ENCODE results near the gene EOLA2. TPM values are rescaled to one million over a fixed set of nuclear protein-coding genes. Genes with fewer than 3 reads are reported as not detected.

Gene EOLA2
- polyA plus RNA-seq, 3 donors = 10.1 to 66.6 (median 22.5) TPM

DNA sequence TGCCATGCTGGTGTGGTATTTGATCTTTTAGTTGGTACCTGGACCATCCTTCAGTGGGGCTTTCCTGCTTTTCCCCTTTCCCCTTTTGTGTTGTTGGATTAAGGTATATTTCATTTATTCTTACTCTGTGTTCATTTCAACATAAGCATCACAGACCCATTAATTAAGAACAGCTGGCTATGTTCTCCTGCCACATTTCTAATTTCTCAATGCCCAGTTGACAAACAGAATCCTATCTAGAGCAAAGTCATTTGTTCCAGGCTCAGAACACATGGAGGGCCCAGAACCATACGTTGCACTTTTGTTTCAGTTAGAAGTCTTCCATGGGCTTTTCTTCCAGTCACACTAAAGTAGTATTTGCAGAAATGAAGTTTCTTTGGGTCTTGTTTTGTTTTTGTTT is 46.1 kb upstream of the EOLA2 start:
- Histone ChIP-seq H3K4me3 (replicated peaks in 1 of 3; ENCODE audit: low read depth in 2 of 3, low read length in 3 of 3) (no peak overlapping the region), H3K4me2 (replicated peaks; ENCODE audit: extremely low read depth, low read length, poor library complexity, severe bottlenecking) (no peak overlapping the region), H3K27me3 (ENCODE audit: control insufficient read depth in 2 of 2, insufficient read depth in 2 of 2, low read length in 2 of 2) (no peaks in the 10 kb centered on the region), H3K9me3 (replicated peaks in 1 of 2; ENCODE audit: control insufficient read depth in 1 of 2, insufficient read depth in 1 of 2, low read length in 2 of 2) (no peaks in the 10 kb centered on the region), H3K36me3 (replicated peaks in 1 of 2; ENCODE audit: control insufficient read depth in 1 of 2, insufficient read depth in 2 of 2, low read length in 2 of 2) (no peaks in the 10 kb centered on the region), H2AFZ (ENCODE audit: insufficient read depth, low read depth, low read length, poor library complexity, severe bottlenecking) (no peak overlapping the region), H3K9ac (ENCODE audit: insufficient read depth, low read length, poor library complexity, severe bottlenecking) (no peak overlapping the region), H4K20me1 (ENCODE audit: insufficient read depth, low read length) (no peaks in the 10 kb centered on the region), H3K27ac (ENCODE audit: low read depth in 1 of 2, low read length in 2 of 2) (no peak overlapping the region), H3K79me2 (ENCODE audit: insufficient read depth, low read length) (no peaks in the 10 kb centered on the region), H3K4me1 (ENCODE audit: control insufficient read depth in 1 of 2, insufficient read depth in 2 of 2, low read length in 2 of 2) (no peaks in the 10 kb centered on the region)
- H3K9me3 Mint-ChIP-seq = no peaks in the 10 kb centered on the region
- peaks cover 6% of the 10 kb centered on the region for H3K4me1 Mint-ChIP-seq
- DNase-seq = no peak
- TF ChIP-seq CTCF (IDR thresholded peaks at IDR 0.05) = no peak
- H3K27me3 Mint-ChIP-seq (ENCODE audit: low read depth in 3 of 3) = no peaks in the 10 kb centered on the region
- H3K27ac Mint-ChIP-seq = no peak overlapping the region
- no peak overlapping the region for H3K4me3 Mint-ChIP-seq
- WGBS (ENCODE audit: insufficient coverage) = no CpG with 5 or more reads among the region's 1 CpG
- peaks cover 0 to 4% of the 10 kb centered on the region in 2 donors for H3K36me3 Mint-ChIP-seq
- intact Hi-C loops (cut with micrococcal nuclease) = no loop called here

DNA sequence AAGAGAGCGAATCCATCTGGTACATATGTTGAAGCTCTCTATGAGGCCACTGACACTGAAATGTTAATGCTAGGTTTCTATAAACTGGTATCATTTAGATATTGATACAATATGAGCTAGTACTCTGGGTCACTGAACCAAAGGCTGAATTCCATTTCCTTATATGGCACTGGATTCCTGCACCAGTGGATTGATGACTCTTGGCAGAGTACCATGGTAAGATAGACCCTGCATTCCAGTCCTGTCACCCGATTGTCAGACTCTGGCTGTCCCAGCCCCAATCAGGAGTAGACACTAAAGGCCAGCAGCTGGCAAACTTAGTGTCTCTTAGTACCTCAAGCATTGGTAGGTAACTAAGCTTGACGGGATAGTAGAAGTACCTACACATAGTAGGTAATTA is 44.0 kb upstream of the EOLA2 start:
- no CpG with 5 or more reads among the region's 3 CpGs for WGBS (ENCODE audit: insufficient coverage)
- Mint-ChIP-seq H3K36me3 (peaks cover 0 to 4% of the 10 kb centered on the region in 2 donors), H3K4me3 (no peak overlapping the region), H3K27me3 (ENCODE audit: low read depth in 3 of 3) (no peaks in the 10 kb centered on the region), H3K27ac (no peak overlapping the region), H3K4me1 (peaks cover 2% of the 10 kb centered on the region), H3K9me3 (peaks cover 0 to 2% (median 0%) of the 10 kb centered on the region in 7 donors)
- no peaks in the 10 kb centered on the region for H3K79me2 ChIP-seq (ENCODE audit: insufficient read depth, low read length)
- no peak overlapping the region for H2AFZ ChIP-seq (ENCODE audit: insufficient read depth, low read depth, low read length, poor library complexity, severe bottlenecking)
- no peak overlapping the region for H3K9ac ChIP-seq (ENCODE audit: insufficient read depth, low read length, poor library complexity, severe bottlenecking)
- H4K20me1 ChIP-seq (ENCODE audit: insufficient read depth, low read length) = no peaks in the 10 kb centered on the region
- no peaks in the 10 kb centered on the region for H3K9me3 ChIP-seq (replicated peaks in 1 of 2; ENCODE audit: control insufficient read depth in 1 of 2, insufficient read depth in 1 of 2, low read length in 2 of 2)
- intact Hi-C loops (cut with micrococcal nuclease) = no loop called here
- no peak overlapping the region for H3K4me2 ChIP-seq (replicated peaks; ENCODE audit: extremely low read depth, low read length, poor library complexity, severe bottlenecking)
- H3K4me3 ChIP-seq (replicated peaks in 1 of 3; ENCODE audit: low read depth in 2 of 3, low read length in 3 of 3) = no peak overlapping the region
- H3K27me3 ChIP-seq (ENCODE audit: control insufficient read depth in 2 of 2, insufficient read depth in 2 of 2, low read length in 2 of 2) = no peaks in the 10 kb centered on the region
- no peaks in the 10 kb centered on the region for H3K36me3 ChIP-seq (replicated peaks in 1 of 2; ENCODE audit: control insufficient read depth in 1 of 2, insufficient read depth in 2 of 2, low read length in 2 of 2)
- DNase-seq = no peak
- TF ChIP-seq CTCF (IDR thresholded peaks at IDR 0.05) = no peak
- no peak overlapping the region for H3K27ac ChIP-seq (ENCODE audit: low read depth in 1 of 2, low read length in 2 of 2)
- no peaks in the 10 kb centered on the region for H3K4me1 ChIP-seq (ENCODE audit: control insufficient read depth in 1 of 2, insufficient read depth in 2 of 2, low read length in 2 of 2)

Measured in CD14-positive monocyte (primary cell).